HepG2 (cell line): ENCODE measurements around the gene INHA. TPM values are rescaled to one million over a fixed set of nuclear protein-coding genes. Genes with fewer than 3 reads are reported as not detected.

Experiments
- ATAC-seq: fragments of 200-7000 bp; cut with Tn5 transposase; 3 replicates; pipeline ENCODE4 v1.9.1; 2020; ENCODE audit warnings: mild to moderate bottlenecking, moderate library complexity
- BruUV-seq: library from RNA; stranded (reverse); fragments of 400-500 nt; replicated peaks from 2 replicates; lab custom pipeline; 2021; lab: Mats Ljungman, UMichigan
- CTCF ChIA-PET: fragments of 300-600 bp; formaldehyde crosslinking; extraction: SDS; loops from one replicate; lab custom pipeline; 2021; ENCODE audit warnings: low total read pairs, inconsistent platforms, low intra/inter-chr PET ratio; lab: Yijun Ruan, JAX
- POLR2A ChIA-PET: fragments of 350-600 bp; sonication (Branson Sonifier 250); formaldehyde crosslinking; loops from one replicate; lab custom pipeline; 2020; ENCODE audit warnings: antibody characterized with exemption, inconsistent platforms; lab: Yijun Ruan, JAX
- DNase-seq: peaks from one replicate; pipeline ENCODE4 v3.0.0-alpha.2; 2015; ENCODE audit warnings: low spot score
- FAIRE-seq: peaks from 3 replicates; lab custom pipeline; 2011; peaks lifted over from hg19 to GRCh38; lab: Jason Lieb, UNC
- H2AFZ ChIP-seq: one replicate; pipeline ENCODE4 v1.6.1; 2011; ENCODE audit warnings: low read length, inconsistent platforms
- H3K27ac ChIP-seq: fragments of 300-600 bp; 3 replicates; pipeline ENCODE4 v1.8.0; 2011; ENCODE audit warnings: mixed run types, mild to moderate bottlenecking, mixed read lengths, low read length, inconsistent platforms; ENCODE audit not compliant: insufficient read depth; ENCODE audit errors: extremely low read length
- H3K27me3 ChIP-seq, 2 experiments: fragments of 200-600 bp in 1 of 2; 2 replicates in 1 of 2; 3 replicates in 1 of 2; pipeline versions ENCODE4 v1.6.0 to v1.8.0; 2011; ENCODE audit warnings: low read length in 2 of 2, mild to moderate bottlenecking in 2 of 2, moderate library complexity in 2 of 2, inconsistent platforms in 1 of 2; ENCODE audit not compliant: insufficient read depth in 2 of 2, control insufficient read depth in 1 of 2
- H3K36me3 ChIP-seq, 2 experiments: fragments of 200-600 bp in 1 of 2; replicated peaks in 1 of 2; 2 replicates in 1 of 2; 3 replicates in 1 of 2; pipeline versions ENCODE4 v1.5.1 to v1.8.0; 2011; ENCODE audit warnings: low read length in 2 of 2, inconsistent platforms in 1 of 2; ENCODE audit not compliant: insufficient read depth in 2 of 2, control insufficient read depth in 1 of 2
- H3K4me1 ChIP-seq: 2 replicates; pipeline ENCODE4 v1.5.1; 2012; ENCODE audit warnings: low read length, inconsistent platforms; ENCODE audit not compliant: insufficient read depth
- H3K4me2 ChIP-seq: 2 replicates; pipeline ENCODE4 v1.6.0; 2011; ENCODE audit warnings: low read depth, low read length, inconsistent platforms
- H3K4me3 ChIP-seq, 3 experiments: fragments of 200-600 bp in 1 of 3; sonication (generic), shearing (Covaris generic) in 1 of 3; replicated peaks in 1 of 3; 2 replicates each; pipeline ENCODE4 v1.5.1; 2011 to 2016; ENCODE audit warnings: low read length in 3 of 3, inconsistent platforms in 2 of 3, low read depth in 2 of 3, mild to moderate bottlenecking in 2 of 3, control low read depth in 1 of 3, mixed read lengths in 1 of 3; ENCODE audit not compliant: insufficient read depth in 1 of 3
- H3K79me2 ChIP-seq: one replicate; pipeline ENCODE4 v1.6.1; 2011; ENCODE audit warnings: low read length, inconsistent platforms; ENCODE audit not compliant: insufficient read depth
- H3K9ac ChIP-seq: 2 replicates; pipeline ENCODE4 v1.6.0; 2011; ENCODE audit warnings: mild to moderate bottlenecking, low read depth, low read length, inconsistent platforms; ENCODE audit not compliant: insufficient read depth
- H3K9me3 ChIP-seq: 2 replicates; pipeline ENCODE4 v1.5.1; 2012; ENCODE audit warnings: mild to moderate bottlenecking, low read length
- H4K20me1 ChIP-seq: 2 replicates; pipeline ENCODE4 v1.6.0; 2011; ENCODE audit warnings: inconsistent platforms, mild to moderate bottlenecking, low read length, moderate library complexity; ENCODE audit not compliant: insufficient read depth
- RELA ChIP-seq: sonication (generic); formaldehyde crosslinking; IDR thresholded peaks from 2 replicates; pipeline ENCODE4 v1.4.0; 2020; ENCODE audit warnings: missing genetic modification reagents
- TMF1 ChIP-seq: sonication (generic); formaldehyde crosslinking; IDR thresholded peaks from 2 replicates; pipeline ENCODE4 v1.8.1; 2022; ENCODE audit warnings: low read depth, missing genetic modification reagents
- ZNF383 ChIP-seq: sonication (generic); formaldehyde crosslinking; IDR thresholded peaks from 2 replicates; pipeline ENCODE4 v1.4.0; 2020; ENCODE audit warnings: missing genetic modification reagents, mild to moderate bottlenecking, borderline replicate concordance
- ZNF460 ChIP-seq: sonication (generic); formaldehyde crosslinking; IDR thresholded peaks from 2 replicates; pipeline ENCODE4 v1.5.1; 2020; ENCODE audit warnings: missing genetic modification reagents, mild to moderate bottlenecking, borderline replicate concordance
- ZNF589 ChIP-seq: sonication (generic); formaldehyde crosslinking; conservative IDR thresholded peaks from 2 replicates; pipeline ENCODE4 v1.8.0; 2022; ENCODE audit warnings: mild to moderate bottlenecking, moderate library complexity, missing genetic modification reagents
- WGBS: methylation state at CpG from one replicate; pipeline ENCODE4 v1.1.6; 2017; ENCODE audit warnings: low lambda C conversion rate; 5-methylcytosine and 5-hydroxymethylcytosine counted together
- in situ Hi-C: cut with HindIII; loops from 2 replicates; pipeline ENCODE4 v1.10.0; 2017; ENCODE audit warnings: low pct_unique_long_range_greater_than_20kb; ENCODE audit not compliant: extremely low pct_ligation_motif_present
- intact Hi-C: fragments of 100-400 bp; cut with micrococcal nuclease; formaldehyde crosslinking; loops from one replicate; pipeline ENCODE4 v1.10.0; 2022; ENCODE audit not compliant: unreplicated experiment
- polyA plus RNA-seq, 8 experiments: library from polyadenylated mRNA; depleted of rRNA in 3 of 8; stranded (reverse) in 7 of 8; unstranded in 1 of 8; fragments of >200 nt; fragmentation: Illumina TruSeq in 4 of 8; extraction: Trizol in 4 of 8; gene quantifications; 2 replicates each; pipeline versions ENCODE4 v1.2.1 to v1.2.3, GENCODE V29; 2011 to 2016; ENCODE audit warnings: low read depth in 4 of 8, missing spikeins in 1 of 8, mixed read lengths in 1 of 8; ENCODE audit not compliant: insufficient read depth in 1 of 8
- total RNA-seq, 5 experiments: library from RNA; depleted of rRNA; stranded (reverse); fragments of >200 nt; fragmentation: Illumina TruSeq; extraction: Trizol; gene quantifications; 2 replicates each; pipeline ENCODE4 v1.2.3, GENCODE V29; 2016; ENCODE audit warnings: low read depth in 1 of 5

INHA gene
- total and polyA plus RNA-seq, 2 of the 13 experiments (the other 11 are each of a cell fraction or from before 2014, with no cell fraction given), result 4.1 to 15.2 TPM

GRCh38 chr2:219615894-219616293 lies 43.8 kb downstream of the INHA start:
- DNase-seq (no peak), ATAC-seq (no peak), FAIRE-seq (no peak)
- no peak for TF ChIP-seq ZNF589 (CRISPR knock-in tag)
- TF ChIP-seq ZNF383, result no peak
- no peak for TF ChIP-seq TMF1 (CRISPR knock-in tag)
- in situ Hi-C loops, result no loop called here
- intact Hi-C loops, result no loop called here
- H3K4me3 ChIP-seq, result no peak overlapping the region
- ChIA-PET POLR2A (no interaction called here), CTCF (no interaction called here)
- H2AFZ ChIP-seq, result no peak overlapping the region
- H3K36me3 ChIP-seq, result peaks cover 3 to 16% of the 10 kb centered on the region in 2 experiments; a peak in 4 of 5 replicates
- no peaks in the 10 kb centered on the region for H3K79me2 ChIP-seq
- H4K20me1 ChIP-seq, result no peaks in the 10 kb centered on the region
- no peak overlapping the region for H3K9ac ChIP-seq
- no peak overlapping the region for H3K27ac ChIP-seq
- H3K27me3 ChIP-seq, result peaks cover 0 to 4% of the 10 kb centered on the region in 2 experiments; a peak in 1 of 5 replicates
- no peaks in the 10 kb centered on the region for H3K9me3 ChIP-seq
- BruUV-seq, result no TSS peak
- 94% methylated on average over 9 of the region's 12 CpGs for WGBS
- no peak overlapping the region for H3K4me2 ChIP-seq
- H3K4me1 ChIP-seq, result peaks cover 10% of the 10 kb centered on the region

GRCh38 chr2:219616550-219616949 lies 44.4 kb downstream of the INHA start:
- Histone ChIP-seq H3K4me3 (no peak overlapping the region), H2AFZ (no peak overlapping the region), H3K27ac (no peak overlapping the region), H3K27me3 (peaks cover 0 to 8% of the 10 kb centered on the region in 2 experiments; a peak in 2 of 5 replicates), H3K9ac (no peak overlapping the region), H3K36me3 (peaks cover 3 to 16% of the 10 kb centered on the region in 2 experiments; a peak in 4 of 5 replicates), H3K4me2 (no peak overlapping the region), H3K9me3 (no peaks in the 10 kb centered on the region), H4K20me1 (no peaks in the 10 kb centered on the region), H3K79me2 (no peaks in the 10 kb centered on the region)
- ChIA-PET CTCF (no interaction called here), POLR2A (no interaction called here)
- no peak for ATAC-seq
- WGBS, result 94% methylated on average over 4 of the region's 4 CpGs
- intact Hi-C loops (no loop called here), in situ Hi-C loops (no loop called here)
- TF ChIP-seq ZNF460, result no peak
- TF ChIP-seq RELA (CRISPR knock-in tag), result no peak
- TF ChIP-seq, all 625 proteins: peak for 0
- DNase-seq (no peak), FAIRE-seq (no peak)
- BruUV-seq, result no TSS peak
- H3K4me1 ChIP-seq, result peaks cover 10% of the 10 kb centered on the region
